ENCODE measurements around the gene SIX5.

SIX5 gene

GRCh38 chr19:45742969-45743368, 26.1 kb downstream of the SIX5 start:
- Histone ChIP-seq H3K36me3 (ENCODE audit: insufficient read depth) (no peaks in the 10 kb centered on the region), H3K27ac (no peak overlapping the region), H3K4me2 (no peak overlapping the region), H2AFZ (ENCODE audit: low read depth) (no peak overlapping the region), H3K27me3 (ENCODE audit: insufficient read depth, low read depth) (peaks cover 19% of the 10 kb centered on the region; the same call in 1 of the 2 replicates), H3K4me3 (IDR thresholded peaks at IDR 0.05; ENCODE audit: insufficient read depth, low read depth, low read length) (no peak overlapping the region), H4K20me1 (ENCODE audit: insufficient read depth) (no peaks in the 10 kb centered on the region), H3K9ac (no peak overlapping the region), H3K4me1 (ENCODE audit: low read depth, poor library complexity, severe bottlenecking) (no peaks in the 10 kb centered on the region), H3K79me2 (ENCODE audit: insufficient read depth, low read depth) (no peaks in the 10 kb centered on the region)
- TF ChIP-seq CTCF (conservative IDR thresholded peaks at IDR 0.05; ENCODE audit: low read depth, low read length), result no peak

GRCh38 chr19:45739498-45740439, 29.3 kb downstream of the SIX5 start:
- no peak overlapping the region for H3K9ac ChIP-seq
- H3K27me3 ChIP-seq (ENCODE audit: insufficient read depth, low read depth), result peaks cover 10% of the 10 kb centered on the region; the same call in 1 of the 2 replicates
- H4K20me1 ChIP-seq (ENCODE audit: insufficient read depth), result no peaks in the 10 kb centered on the region
- no peaks in the 10 kb centered on the region for H3K4me1 ChIP-seq (ENCODE audit: low read depth, poor library complexity, severe bottlenecking)
- H2AFZ ChIP-seq (ENCODE audit: low read depth), result no peak overlapping the region
- no peak overlapping the region for H3K4me2 ChIP-seq
- TF ChIP-seq CTCF (conservative IDR thresholded peaks at IDR 0.05; ENCODE audit: low read depth, low read length), result no peak
- H3K4me3 ChIP-seq (IDR thresholded peaks at IDR 0.05; ENCODE audit: insufficient read depth, low read depth, low read length), result no peak overlapping the region
- no peaks in the 10 kb centered on the region for H3K79me2 ChIP-seq (ENCODE audit: insufficient read depth, low read depth)
- H3K36me3 ChIP-seq (ENCODE audit: insufficient read depth), result no peaks in the 10 kb centered on the region
- H3K27ac ChIP-seq, result no peak overlapping the region

GRCh38 chr19:45733160-45733810, 35.8 kb downstream of the SIX5 start, which contains the start of gene MEIOSIN:
TSS of gene MEIOSIN (plus strand) at chr19:45733439. CDS start at chr19:45735377, 1,938 bp downstream.
- no peak within 1 kb of the TSS for H2AFZ ChIP-seq (ENCODE audit: low read depth)
- H3K79me2 ChIP-seq (ENCODE audit: insufficient read depth, low read depth), result peaks cover 22% of the 10 kb centered on the region
- no peaks in the 10 kb centered on the region for H3K36me3 ChIP-seq (ENCODE audit: insufficient read depth)
- H3K4me3 ChIP-seq (IDR thresholded peaks at IDR 0.05; ENCODE audit: insufficient read depth, low read depth, low read length), result no peak within 1 kb of the TSS
- no peak within 1 kb of the TSS for H3K4me2 ChIP-seq
- no peak within 1 kb of the TSS for H3K9ac ChIP-seq
- no peaks in the 10 kb centered on the region for H4K20me1 ChIP-seq (ENCODE audit: insufficient read depth)
- H3K4me1 ChIP-seq (ENCODE audit: low read depth, poor library complexity, severe bottlenecking), result peaks cover 17% of the 10 kb centered on the region
- no peaks in the 10 kb centered on the region for H3K27me3 ChIP-seq (ENCODE audit: insufficient read depth, low read depth)
- H3K27ac ChIP-seq, result no peak within 1 kb of the TSS
- TF ChIP-seq CTCF (conservative IDR thresholded peaks at IDR 0.05; ENCODE audit: low read depth, low read length), result no peak

- no peaks in the 10 kb centered on the region for H4K20me1 ChIP-seq (ENCODE audit: insufficient read depth)
- no peaks in the 10 kb centered on the region for H3K36me3 ChIP-seq (ENCODE audit: insufficient read depth)
- H3K79me2 ChIP-seq (ENCODE audit: insufficient read depth, low read depth), result peaks cover 49% of the 10 kb centered on the region
- H3K27ac ChIP-seq, result peak within 1 kb of the TSS; percentile 16; the same call in 1 of the 2 replicates
- no peak within 1 kb of the TSS for H3K4me3 ChIP-seq (IDR thresholded peaks at IDR 0.05; ENCODE audit: insufficient read depth, low read depth, low read length)
- H3K4me2 ChIP-seq, result peak within 1 kb of the TSS; percentile 97
- peaks cover 28% of the 10 kb centered on the region for H3K4me1 ChIP-seq (ENCODE audit: low read depth, poor library complexity, severe bottlenecking)
- peak within 1 kb of the TSS; percentile 87; the same call in 1 of the 2 replicates for H2AFZ ChIP-seq (ENCODE audit: low read depth)
- peak within 1 kb of the TSS; percentile 56; the same call in 1 of the 2 replicates for H3K9ac ChIP-seq
- no peaks in the 10 kb centered on the region for H3K27me3 ChIP-seq (ENCODE audit: insufficient read depth, low read depth)
- no peak for TF ChIP-seq CTCF (conservative IDR thresholded peaks at IDR 0.05; ENCODE audit: low read depth, low read length)
These were observed 38.4 kb downstream of the SIX5 start, which contains the start of gene FBXO46 for GRCh38 chr19:45730368-45731288. TSS of gene FBXO46 (minus strand) at chr19:45730896. CDS start at chr19:45713495, 17,401 bp downstream.

Measured in KMS-11 (cell line).